LNCAP (cell line): Measurements from ENCODE around the gene BCAP31.

Experiments
- CTCF ChIP-seq: fragments of 450-650 bp; IDR thresholded peaks from 2 replicates; pipeline ENCODE4 v1.5.1; 2017; ENCODE audit warnings: mild to moderate bottlenecking

The BCAP31 gene

GRCh38 chrX:153736071-153736820 is 12.1 kb upstream of the BCAP31 start:
- no peak for TF ChIP-seq CTCF

DNA sequence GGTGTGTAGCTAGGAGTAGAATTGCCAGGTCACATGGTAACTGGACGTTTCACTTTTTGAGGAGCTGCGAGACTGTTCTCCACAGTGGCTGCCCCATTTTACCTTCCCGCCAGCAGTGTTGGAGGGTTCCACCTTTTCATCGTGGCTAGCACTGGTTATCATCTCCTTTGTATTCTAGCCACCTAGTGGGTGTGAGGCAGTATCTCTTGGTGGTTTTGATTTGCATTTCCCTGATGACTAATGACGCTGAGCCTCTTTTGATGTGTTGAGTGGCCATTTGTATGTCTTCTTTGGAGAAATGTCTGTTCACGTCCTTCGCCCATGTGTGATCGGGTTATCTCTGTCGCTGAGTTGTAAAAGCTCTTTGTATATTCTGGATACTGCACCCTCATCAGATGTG is 11.1 kb upstream of the BCAP31 start:
- TF ChIP-seq CTCF = no peak

DNA sequence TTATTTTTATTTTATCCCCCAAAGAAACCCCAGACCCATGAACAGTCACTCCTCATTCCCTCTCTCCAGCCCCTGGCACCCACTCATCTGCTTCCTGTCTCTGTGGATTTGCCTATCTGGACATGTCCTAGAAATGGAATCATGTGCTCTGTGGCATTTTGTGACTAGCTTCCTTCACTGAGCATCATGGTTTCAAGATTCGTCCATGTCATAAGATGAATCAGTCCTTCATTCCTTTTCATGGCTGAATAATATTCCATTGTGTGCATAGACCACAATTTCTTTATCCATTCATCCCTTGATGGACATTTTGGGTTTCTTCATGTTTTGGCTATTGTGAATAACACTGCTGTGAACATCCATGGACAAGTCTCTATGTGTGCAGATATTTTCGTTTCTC is 10.7 kb upstream of the BCAP31 start:
- TF ChIP-seq CTCF = no peak

- no peak for TF ChIP-seq CTCF
Measured at GRCh38 chrX:153733651-153734240, 9.6 kb upstream of the BCAP31 start.

GRCh38 chrX:153732401-153732800 is 8.2 kb upstream of the BCAP31 start:
- no peak for TF ChIP-seq CTCF

DNA sequence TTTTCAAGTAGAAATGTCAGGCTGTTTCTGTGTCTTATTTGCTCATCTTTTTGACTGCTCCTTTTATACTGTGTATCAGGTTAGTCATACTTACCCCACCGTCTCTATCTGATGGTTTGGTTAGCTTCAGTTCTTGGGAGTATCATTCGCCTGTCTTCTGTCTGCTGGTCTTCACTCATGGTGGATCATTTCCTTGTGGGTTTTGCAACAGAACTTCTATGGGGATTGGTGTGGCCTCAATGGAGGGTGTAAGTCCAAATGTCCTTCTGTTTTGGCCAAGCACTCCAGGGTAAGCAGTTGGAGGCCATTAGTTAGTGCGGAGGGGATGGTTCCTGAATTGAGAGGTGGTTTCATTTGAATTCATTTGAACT is 7.6 kb upstream of the BCAP31 start:
- TF ChIP-seq CTCF = no peak

DNA sequence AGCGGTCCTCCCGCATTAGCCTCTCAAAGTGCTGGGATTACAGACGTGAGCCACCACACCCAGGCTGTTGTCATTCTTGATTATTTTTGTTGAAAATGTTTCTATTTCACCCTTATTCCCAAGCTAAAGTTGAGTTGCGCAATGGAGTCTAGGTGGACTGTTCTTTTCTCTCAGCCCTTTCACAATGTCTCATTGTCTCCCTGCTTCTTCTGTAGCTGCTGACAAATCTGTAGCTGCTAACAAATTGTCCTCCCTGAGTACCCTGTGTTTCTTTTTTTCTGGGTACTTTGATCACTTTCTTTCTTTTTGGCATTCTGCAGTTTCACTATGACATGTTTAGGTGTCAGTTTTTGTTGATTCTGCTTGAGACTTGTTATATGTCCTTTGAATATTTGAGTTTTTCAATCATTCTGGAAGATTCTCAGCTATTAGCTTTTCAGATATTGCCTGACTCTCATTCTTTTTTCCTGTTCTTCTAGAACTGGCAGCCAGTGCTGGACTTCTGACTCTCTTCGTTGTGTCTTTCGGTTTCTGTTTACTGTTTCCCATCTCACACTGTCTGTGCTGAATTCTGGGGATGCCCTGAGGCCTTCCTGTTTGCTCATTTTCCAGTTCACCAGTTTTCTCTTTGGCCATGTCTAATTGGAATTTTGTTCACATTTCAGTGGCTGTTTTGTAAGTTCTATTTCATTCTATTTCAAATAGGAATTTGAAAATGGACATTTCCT is 7.1 kb upstream of the BCAP31 start:
- TF ChIP-seq CTCF = no peak
